T-helper 17 cell (primary cell): ENCODE measurements around the gene GRM5. TPM values are rescaled to one million over a fixed set of nuclear protein-coding genes. Genes with fewer than 3 reads are reported as not detected.

Source experiments
- ATAC-seq: fragments of 150-1000 bp; cut with Tn5 transposase; 2 replicates; pipeline ENCODE4 v1.10.0; 2021; ENCODE audit warnings: mild to moderate bottlenecking, moderate library complexity
- DNase-seq, 3 donors: peaks; one replicate each; pipeline versions ENCODE4 v3.0.0 to v3.0.0-alpha.2; 2020 to 2021
- H3K9me3 ChIP-seq: one replicate; pipeline ENCODE4 v1.7.0; 2013; ENCODE audit warnings: low read length, mild to moderate bottlenecking; ENCODE audit not compliant: control insufficient read depth, poor library complexity, severe bottlenecking
- H3K27ac Mint-ChIP-seq: one replicate; pipeline ENCODE4 v1.8.0; 2022; ENCODE audit warnings: mild to moderate bottlenecking, moderate library complexity, mixed read lengths
- H3K27me3 Mint-ChIP-seq: one replicate; pipeline ENCODE4 v1.8.0; 2022; ENCODE audit warnings: mixed read lengths
- H3K36me3 Mint-ChIP-seq: one replicate; pipeline ENCODE4 v1.8.0; 2022; ENCODE audit warnings: low read depth, mixed read lengths
- H3K4me1 Mint-ChIP-seq: one replicate; pipeline ENCODE4 v1.8.0; 2022; ENCODE audit warnings: mild to moderate bottlenecking, mixed read lengths
- H3K4me3 Mint-ChIP-seq: one replicate; pipeline ENCODE4 v1.8.0; 2022; ENCODE audit warnings: mild to moderate bottlenecking, moderate library complexity, mixed read lengths
- total RNA-seq, 4 donors: library from RNA in 2 of 4; stranded (reverse) in 2 of 4; gene quantifications; one replicate each; pipeline ENCODE4 v1.2.3 and lab custom pipeline; 2022 to 2026

The GRM5 gene
- total RNA-seq, 2 donors from 2014 or later = not detected

- no peak overlapping the region for H3K27ac Mint-ChIP-seq
- no peaks in the 10 kb centered on the region for H3K36me3 Mint-ChIP-seq
- no peak overlapping the region for H3K4me3 Mint-ChIP-seq
- DNase-seq (no peak), ATAC-seq (no peak)
- H3K27me3 Mint-ChIP-seq = peaks cover 5% of the 10 kb centered on the region
- no peaks in the 10 kb centered on the region for H3K9me3 ChIP-seq
- no peaks in the 10 kb centered on the region for H3K4me1 Mint-ChIP-seq
These were observed 434.3 kb downstream of the GRM5 start for GRCh38 chr11:88631497-88631896.

- Mint-ChIP-seq H3K4me3 (no peak overlapping the region), H3K4me1 (no peaks in the 10 kb centered on the region), H3K36me3 (no peaks in the 10 kb centered on the region), H3K27me3 (peaks cover 5% of the 10 kb centered on the region), H3K27ac (no peak overlapping the region)
- no peak for DNase-seq
- ATAC-seq = no peak
- H3K9me3 ChIP-seq = no peaks in the 10 kb centered on the region
These were observed 436.3 kb downstream of the GRM5 start for GRCh38 chr11:88629496-88629895.

GRCh38 chr11:88626216-88626615 is 439.6 kb downstream of the GRM5 start:
- H3K4me1 Mint-ChIP-seq = no peaks in the 10 kb centered on the region
- no peak overlapping the region for H3K27ac Mint-ChIP-seq
- DNase-seq = no peak
- H3K4me3 Mint-ChIP-seq = no peak overlapping the region
- no peaks in the 10 kb centered on the region for H3K36me3 Mint-ChIP-seq
- no peaks in the 10 kb centered on the region for H3K27me3 Mint-ChIP-seq
- ATAC-seq = no peak
- H3K9me3 ChIP-seq = no peaks in the 10 kb centered on the region

GRCh38 chr11:88623531-88623930 is 442.3 kb downstream of the GRM5 start:
- H3K9me3 ChIP-seq = no peaks in the 10 kb centered on the region
- DNase-seq (no peak), ATAC-seq (no peak)
- Mint-ChIP-seq H3K27me3 (peaks cover 7% of the 10 kb centered on the region), H3K4me3 (no peak overlapping the region), H3K4me1 (no peaks in the 10 kb centered on the region), H3K27ac (no peak overlapping the region), H3K36me3 (no peaks in the 10 kb centered on the region)

- peaks cover 12% of the 10 kb centered on the region for H3K27me3 Mint-ChIP-seq
- DNase-seq (no peak), ATAC-seq (no peak)
- no peak overlapping the region for H3K27ac Mint-ChIP-seq
- H3K9me3 ChIP-seq = no peaks in the 10 kb centered on the region
- no peaks in the 10 kb centered on the region for H3K36me3 Mint-ChIP-seq
- no peak overlapping the region for H3K4me3 Mint-ChIP-seq
- H3K4me1 Mint-ChIP-seq = no peaks in the 10 kb centered on the region
These were observed 445.1 kb downstream of the GRM5 start for GRCh38 chr11:88620568-88621130.

- DNase-seq (no peak), ATAC-seq (no peak)
- Mint-ChIP-seq H3K27me3 (peaks cover 12% of the 10 kb centered on the region), H3K4me1 (no peaks in the 10 kb centered on the region), H3K4me3 (no peak overlapping the region), H3K36me3 (no peaks in the 10 kb centered on the region), H3K27ac (no peak overlapping the region)
- H3K9me3 ChIP-seq = no peaks in the 10 kb centered on the region
These were observed 446.0 kb downstream of the GRM5 start for GRCh38 chr11:88619656-88620385.

- Mint-ChIP-seq H3K4me1 (no peaks in the 10 kb centered on the region), H3K27ac (no peak overlapping the region), H3K36me3 (no peaks in the 10 kb centered on the region), H3K4me3 (no peak overlapping the region), H3K27me3 (peaks cover 12% of the 10 kb centered on the region)
- ATAC-seq (no peak), DNase-seq (no peak)
- no peaks in the 10 kb centered on the region for H3K9me3 ChIP-seq
These were observed 446.7 kb downstream of the GRM5 start for GRCh38 chr11:88619071-88619425.

- Mint-ChIP-seq H3K27ac (no peak overlapping the region), H3K4me1 (no peaks in the 10 kb centered on the region), H3K36me3 (no peaks in the 10 kb centered on the region), H3K27me3 (peaks cover 12% of the 10 kb centered on the region), H3K4me3 (no peak overlapping the region)
- DNase-seq (no peak), ATAC-seq (no peak)
- H3K9me3 ChIP-seq = no peaks in the 10 kb centered on the region
These were observed 447.3 kb downstream of the GRM5 start for GRCh38 chr11:88618327-88619070.

GRCh38 chr11:88617226-88617625 is 448.6 kb downstream of the GRM5 start:
- H3K27ac Mint-ChIP-seq = no peak overlapping the region
- H3K4me3 Mint-ChIP-seq = no peak overlapping the region
- peaks cover 12% of the 10 kb centered on the region for H3K27me3 Mint-ChIP-seq
- no peak for DNase-seq
- no peaks in the 10 kb centered on the region for H3K9me3 ChIP-seq
- no peaks in the 10 kb centered on the region for H3K36me3 Mint-ChIP-seq
- no peak for ATAC-seq
- no peaks in the 10 kb centered on the region for H3K4me1 Mint-ChIP-seq

GRCh38 chr11:88604260-88604659 is 461.5 kb downstream of the GRM5 start:
- DNase-seq (no peak), ATAC-seq (no peak)
- no peak overlapping the region for H3K4me3 Mint-ChIP-seq
- H3K36me3 Mint-ChIP-seq = no peaks in the 10 kb centered on the region
- no peaks in the 10 kb centered on the region for H3K4me1 Mint-ChIP-seq
- no peak overlapping the region for H3K27ac Mint-ChIP-seq
- no peaks in the 10 kb centered on the region for H3K9me3 ChIP-seq
- H3K27me3 Mint-ChIP-seq = no peaks in the 10 kb centered on the region

- Mint-ChIP-seq H3K27ac (no peak overlapping the region), H3K36me3 (no peaks in the 10 kb centered on the region), H3K4me3 (no peak overlapping the region), H3K4me1 (no peaks in the 10 kb centered on the region), H3K27me3 (peaks cover 4% of the 10 kb centered on the region)
- H3K9me3 ChIP-seq = no peaks in the 10 kb centered on the region
- DNase-seq (no peak), ATAC-seq (no peak)
These were observed 462.5 kb downstream of the GRM5 start for GRCh38 chr11:88603091-88603867.

GRCh38 chr11:88597387-88597786 is 468.4 kb downstream of the GRM5 start:
- no peak for ATAC-seq
- Mint-ChIP-seq H3K27ac (no peak overlapping the region), H3K27me3 (peaks cover 5% of the 10 kb centered on the region), H3K36me3 (no peaks in the 10 kb centered on the region), H3K4me3 (no peak overlapping the region), H3K4me1 (no peaks in the 10 kb centered on the region)
- H3K9me3 ChIP-seq = no peaks in the 10 kb centered on the region
- DNase-seq = no peak

- ATAC-seq (no peak), DNase-seq (no peak)
- Mint-ChIP-seq H3K36me3 (no peaks in the 10 kb centered on the region), H3K4me3 (no peak overlapping the region), H3K27me3 (peaks cover 5% of the 10 kb centered on the region), H3K4me1 (no peaks in the 10 kb centered on the region), H3K27ac (no peak overlapping the region)
- no peaks in the 10 kb centered on the region for H3K9me3 ChIP-seq
These were observed 469.0 kb downstream of the GRM5 start for GRCh38 chr11:88596786-88597185.
